ENCODE results near the gene TIGIT.

DNA sequence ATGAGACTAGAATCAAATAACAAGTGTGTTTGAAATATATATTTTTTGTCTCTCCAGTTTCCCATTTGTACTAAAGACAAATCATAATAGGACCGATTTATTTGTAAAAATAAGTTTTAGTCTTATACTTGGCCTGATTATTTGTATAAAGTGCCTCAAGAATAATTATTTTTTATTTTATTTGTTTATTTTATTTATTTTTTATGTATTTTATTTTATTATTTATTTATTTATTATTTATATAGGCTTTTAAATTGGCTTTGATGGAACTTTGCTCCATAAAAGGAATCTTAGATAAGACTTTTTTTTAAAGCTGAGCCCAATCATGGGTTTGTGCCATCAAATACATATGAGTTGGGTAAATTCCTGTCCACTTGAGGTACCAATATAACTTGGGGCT is 34.3 kb upstream of the TIGIT start:
- TF ChIP-seq, protein P1, sequence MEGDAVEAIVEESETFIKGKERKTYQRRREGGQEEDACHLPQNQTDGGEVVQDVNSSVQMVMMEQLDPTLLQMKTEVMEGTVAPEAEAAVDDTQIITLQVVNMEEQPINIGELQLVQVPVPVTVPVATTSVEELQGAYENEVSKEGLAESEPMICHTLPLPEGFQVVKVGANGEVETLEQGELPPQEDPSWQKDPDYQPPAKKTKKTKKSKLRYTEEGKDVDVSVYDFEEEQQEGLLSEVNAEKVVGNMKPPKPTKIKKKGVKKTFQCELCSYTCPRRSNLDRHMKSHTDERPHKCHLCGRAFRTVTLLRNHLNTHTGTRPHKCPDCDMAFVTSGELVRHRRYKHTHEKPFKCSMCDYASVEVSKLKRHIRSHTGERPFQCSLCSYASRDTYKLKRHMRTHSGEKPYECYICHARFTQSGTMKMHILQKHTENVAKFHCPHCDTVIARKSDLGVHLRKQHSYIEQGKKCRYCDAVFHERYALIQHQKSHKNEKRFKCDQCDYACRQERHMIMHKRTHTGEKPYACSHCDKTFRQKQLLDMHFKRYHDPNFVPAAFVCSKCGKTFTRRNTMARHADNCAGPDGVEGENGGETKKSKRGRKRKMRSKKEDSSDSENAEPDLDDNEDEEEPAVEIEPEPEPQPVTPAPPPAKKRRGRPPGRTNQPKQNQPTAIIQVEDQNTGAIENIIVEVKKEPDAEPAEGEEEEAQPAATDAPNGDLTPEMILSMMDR (conservative IDR thresholded peaks at IDR 0.05) = no peak
- TF ChIP-seq EZH2 (IDR thresholded peaks at IDR 0.05; ENCODE audit: low read depth) = no peak

Data from PC-9 (cell line).